ENCODE results near the gene ARHGAP6.

The ARHGAP6 gene, protein sequence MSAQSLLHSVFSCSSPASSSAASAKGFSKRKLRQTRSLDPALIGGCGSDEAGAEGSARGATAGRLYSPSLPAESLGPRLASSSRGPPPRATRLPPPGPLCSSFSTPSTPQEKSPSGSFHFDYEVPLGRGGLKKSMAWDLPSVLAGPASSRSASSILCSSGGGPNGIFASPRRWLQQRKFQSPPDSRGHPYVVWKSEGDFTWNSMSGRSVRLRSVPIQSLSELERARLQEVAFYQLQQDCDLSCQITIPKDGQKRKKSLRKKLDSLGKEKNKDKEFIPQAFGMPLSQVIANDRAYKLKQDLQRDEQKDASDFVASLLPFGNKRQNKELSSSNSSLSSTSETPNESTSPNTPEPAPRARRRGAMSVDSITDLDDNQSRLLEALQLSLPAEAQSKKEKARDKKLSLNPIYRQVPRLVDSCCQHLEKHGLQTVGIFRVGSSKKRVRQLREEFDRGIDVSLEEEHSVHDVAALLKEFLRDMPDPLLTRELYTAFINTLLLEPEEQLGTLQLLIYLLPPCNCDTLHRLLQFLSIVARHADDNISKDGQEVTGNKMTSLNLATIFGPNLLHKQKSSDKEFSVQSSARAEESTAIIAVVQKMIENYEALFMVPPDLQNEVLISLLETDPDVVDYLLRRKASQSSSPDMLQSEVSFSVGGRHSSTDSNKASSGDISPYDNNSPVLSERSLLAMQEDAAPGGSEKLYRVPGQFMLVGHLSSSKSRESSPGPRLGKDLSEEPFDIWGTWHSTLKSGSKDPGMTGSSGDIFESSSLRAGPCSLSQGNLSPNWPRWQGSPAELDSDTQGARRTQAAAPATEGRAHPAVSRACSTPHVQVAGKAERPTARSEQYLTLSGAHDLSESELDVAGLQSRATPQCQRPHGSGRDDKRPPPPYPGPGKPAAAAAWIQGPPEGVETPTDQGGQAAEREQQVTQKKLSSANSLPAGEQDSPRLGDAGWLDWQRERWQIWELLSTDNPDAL (N-terminal part only)

GRCh38 chrX:11665168-11666111 is at the start of gene ARHGAP6:
TSS of gene ARHGAP6 (minus strand) at chrX:11665920. CDS start at chrX:11664828, 1,092 bp downstream.
- no peak for DNase-seq

- DNase-seq, result no peak
Observed at GRCh38 chrX:11704725-11705495, 39.2 kb upstream of the ARHGAP6 start.

GRCh38 chrX:11703855-11704254 is 38.1 kb upstream of the ARHGAP6 start:
- DNase-seq, result no peak

DNA sequence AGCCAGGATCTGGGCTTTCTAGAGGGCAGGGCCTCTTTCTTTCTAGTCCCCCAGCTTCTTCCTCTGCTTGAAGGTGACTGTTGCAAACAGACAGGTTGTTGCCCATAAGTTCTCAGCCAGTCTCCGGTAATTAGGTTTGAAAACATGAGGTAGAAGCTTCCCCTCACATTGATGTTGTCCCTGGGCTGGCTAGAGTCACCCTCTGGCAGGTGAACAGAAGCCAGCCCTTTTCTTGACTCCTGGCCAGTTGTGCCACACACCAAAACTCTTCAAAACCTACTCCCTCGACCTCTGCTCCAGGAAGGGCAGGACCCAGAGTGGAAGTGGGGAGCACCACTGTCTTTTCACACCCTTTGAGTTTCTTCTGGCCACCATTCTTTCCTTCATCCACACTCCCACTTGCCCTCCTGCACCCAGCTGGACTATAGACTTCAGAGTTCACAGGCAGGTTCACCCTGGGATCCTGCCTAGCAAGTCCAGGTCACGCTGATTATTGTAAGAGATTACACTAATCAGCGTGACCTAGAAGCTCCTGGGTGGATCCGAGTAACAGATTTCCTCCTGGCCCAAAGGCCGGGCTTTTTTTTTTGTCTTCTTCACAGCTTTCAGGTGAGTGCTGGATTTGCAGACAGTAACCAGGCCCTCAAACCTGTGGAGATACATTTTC is 37.4 kb upstream of the ARHGAP6 start:
- DNase-seq, result no peak

DNA sequence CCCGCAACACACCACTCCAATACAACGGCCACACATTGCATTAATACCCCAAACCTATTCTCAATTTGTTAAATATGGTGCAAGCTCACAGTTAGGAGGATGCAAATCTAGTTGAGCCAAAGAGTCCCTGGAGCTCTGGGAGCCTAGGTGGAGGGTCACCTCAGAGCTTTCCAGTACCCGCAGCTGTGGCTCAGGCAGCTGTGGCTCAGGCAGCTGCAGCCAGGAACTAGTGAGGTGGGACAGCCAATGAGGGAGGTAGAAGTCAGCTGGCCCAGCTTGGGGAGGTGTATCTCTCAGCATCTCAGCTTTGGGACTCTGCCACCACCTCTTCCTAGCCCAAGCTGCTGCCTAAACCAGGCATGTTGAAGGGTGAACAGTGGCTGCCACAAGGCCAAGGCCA is 36.7 kb upstream of the ARHGAP6 start:
- DNase-seq, result no peak

DNA sequence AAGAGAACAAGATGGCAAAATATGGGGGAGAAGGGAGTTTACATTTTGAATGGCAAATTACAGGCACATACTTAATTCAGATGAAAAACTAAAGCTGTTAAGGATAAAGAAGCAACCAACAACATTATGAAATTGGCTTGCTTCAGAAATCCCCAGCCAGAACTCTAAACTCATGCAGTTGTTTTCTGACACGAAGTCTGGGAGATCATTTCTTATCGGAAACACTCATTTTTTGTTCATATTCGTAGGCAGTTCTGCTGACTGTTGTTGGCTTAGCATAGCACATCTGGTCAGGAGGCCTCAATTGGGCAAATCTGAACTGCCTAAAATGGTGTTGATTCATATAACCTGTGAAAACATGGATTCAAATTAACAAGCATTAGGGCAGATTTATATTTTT is 33.0 kb upstream of the ARHGAP6 start:
- DNase-seq, result no peak

GRCh38 chrX:11688201-11688600 is 22.5 kb upstream of the ARHGAP6 start:
- DNase-seq, result no peak

DNA sequence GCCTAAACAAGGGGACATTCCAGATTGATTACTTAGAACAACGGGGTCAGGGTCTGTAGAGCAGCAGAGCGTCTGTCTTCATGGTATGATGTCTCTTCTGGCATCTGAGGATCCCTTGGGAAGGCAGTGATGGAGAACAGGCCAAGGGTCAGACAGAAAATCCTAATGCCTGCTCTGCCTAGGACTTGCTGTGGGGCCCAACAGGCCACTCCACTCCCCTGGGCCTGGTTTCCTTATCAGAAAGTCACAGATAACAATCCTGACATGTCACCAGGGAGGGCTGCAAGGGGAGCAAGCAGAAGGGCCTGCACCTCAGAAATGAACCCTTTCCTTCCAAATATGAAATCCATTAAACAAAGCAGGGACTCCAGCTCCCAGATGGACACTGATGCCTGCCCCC is 21.4 kb upstream of the ARHGAP6 start:
- DNase-seq, result no peak

DNA sequence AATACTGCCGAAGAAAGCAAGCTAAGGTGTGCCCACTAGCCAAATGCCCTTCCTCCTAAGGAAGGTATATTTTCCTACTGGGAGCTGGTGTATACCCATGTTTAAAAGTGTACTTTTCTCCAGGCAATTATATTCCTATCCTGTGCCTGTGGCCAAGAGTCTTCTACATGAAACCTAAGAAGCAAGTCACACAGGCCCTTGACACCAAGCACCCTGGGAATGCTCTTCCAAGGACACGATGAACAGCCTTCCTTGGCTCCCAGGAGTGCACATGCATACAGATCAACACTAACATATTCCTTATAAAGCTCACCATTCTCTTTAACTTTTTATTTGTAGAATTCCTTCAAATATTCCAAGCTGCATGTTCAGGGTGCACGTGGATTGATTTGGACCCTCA is 17.3 kb upstream of the ARHGAP6 start:
- no peak for DNase-seq

GRCh38 chrX:11678158-11678557 is 12.4 kb upstream of the ARHGAP6 start:
- no peak for DNase-seq

DNA sequence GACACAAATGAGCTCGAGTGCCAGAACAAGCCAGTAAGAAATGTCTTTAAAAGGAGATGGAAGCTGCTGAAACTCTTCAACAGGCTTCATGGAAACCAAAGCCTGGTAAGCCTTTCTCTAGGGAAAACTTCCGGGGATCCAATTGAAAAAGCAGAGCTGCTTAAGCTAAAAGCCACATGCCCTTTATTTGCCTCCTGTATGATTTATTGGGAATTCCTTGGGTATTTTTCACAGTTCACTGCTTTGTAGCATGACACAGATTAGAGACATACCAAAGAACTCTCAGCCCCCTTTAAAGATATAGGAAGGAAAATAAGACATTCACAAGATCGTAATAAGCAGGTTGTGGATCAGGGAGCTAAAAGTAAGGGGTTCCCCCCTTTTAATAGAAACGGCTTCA is 6.5 kb upstream of the ARHGAP6 start:
- no peak for DNase-seq

GRCh38 chrX:11670316-11670715 is 4.6 kb upstream of the ARHGAP6 start:
- DNase-seq, result no peak

GRCh38 chrX:11666952-11667685 is 1.4 kb upstream of the ARHGAP6 start:
- DNase-seq, result no peak

DNA sequence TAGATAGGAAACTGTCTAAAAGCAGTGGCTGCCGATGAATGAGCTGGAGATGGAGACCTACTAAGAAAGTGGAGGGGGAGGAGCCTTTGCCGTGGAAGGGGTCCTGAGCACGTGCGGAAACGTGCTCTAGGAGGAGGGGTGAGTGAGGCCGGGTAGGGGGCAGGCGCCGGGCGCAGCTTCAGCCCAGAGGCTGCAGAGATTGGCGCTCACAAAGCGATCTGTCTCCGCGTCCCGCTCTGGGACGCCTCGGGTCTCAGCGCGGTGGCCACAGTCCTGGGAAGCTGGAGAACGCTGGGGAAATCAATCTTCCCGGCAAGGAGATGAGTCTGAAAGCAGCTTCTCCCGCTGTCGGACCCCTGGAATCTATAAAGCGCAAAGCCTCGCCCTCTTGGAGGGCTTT is 444 bp upstream of the ARHGAP6 start:
- DNase-seq, result no peak

GRCh38 chrX:11664211-11665167 is 1.2 kb downstream of the ARHGAP6 start:
- DNase-seq, result no peak

GRCh38 chrX:11663875-11664210 is 1.9 kb downstream of the ARHGAP6 start:
- DNase-seq, result no peak

DNA sequence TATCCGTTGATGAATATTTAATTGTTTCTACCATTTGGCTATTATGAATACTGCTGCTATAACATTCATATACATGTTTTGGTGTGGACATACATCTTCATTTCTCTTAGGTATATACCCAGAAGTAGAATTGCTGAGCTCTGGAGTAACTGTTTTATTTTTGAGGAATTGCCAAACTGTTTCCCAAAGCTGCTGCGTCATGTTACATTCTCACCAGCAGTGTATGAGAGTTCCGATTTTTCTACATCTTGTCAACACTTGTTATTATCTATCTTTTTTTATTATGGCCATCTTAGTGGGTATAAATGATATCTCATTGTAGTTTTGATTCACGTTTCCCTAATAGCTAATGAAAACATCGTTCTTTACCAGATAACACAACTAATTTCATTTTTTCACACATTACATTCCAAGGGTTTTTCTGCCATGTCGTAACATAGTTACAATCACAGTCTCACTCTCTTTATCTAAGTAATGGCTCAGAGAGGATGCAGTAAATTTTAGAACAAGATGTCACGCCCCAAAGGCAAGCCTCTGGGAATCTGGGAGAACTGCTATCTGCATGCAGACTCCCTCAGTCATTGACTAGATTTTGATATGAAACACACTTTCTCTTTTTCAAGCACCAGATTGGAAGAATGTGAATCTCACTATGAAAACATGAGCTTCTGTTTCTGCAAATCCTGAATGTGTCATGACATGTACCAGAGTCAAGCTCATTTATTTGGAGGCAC is 10.3 kb downstream of the ARHGAP6 start:
- no peak for DNase-seq

- no peak for DNase-seq
Observed at GRCh38 chrX:11648705-11649519, 16.8 kb downstream of the ARHGAP6 start.

All from stimulated activated CD4-positive, alpha-beta T cell treated with anti-CD3 and anti-CD28 coated beads, Interleukin-4, amount 100 ng/mL, for 4 hours (primary cell).